Liver (tissue), 3 donors: Measurements from ENCODE around the gene KIF12.

Experiments
- ATF3 ChIP-seq: IDR thresholded peaks from 2 replicates; pipeline ENCODE4 v1.6.1; 2016; ENCODE audit warnings: antibody characterized with exemption
- CTCF ChIP-seq: fragments of 150-350 bp; IDR thresholded peaks from 2 replicates; pipeline ENCODE4 v1.5.1; 2017; ENCODE audit warnings: improper control_type of control experiment, low read depth, low read length; ENCODE audit not compliant: missing input control
- EGR1 ChIP-seq, 2 donors: IDR thresholded peaks; 2 replicates each; pipeline ENCODE4 v1.6.1; 2016 to 2018; ENCODE audit warnings: antibody characterized with exemption in 2 of 2, low read depth in 2 of 2
- FOXA2 ChIP-seq: IDR thresholded peaks from 2 replicates; pipeline ENCODE4 v1.6.1; 2016; ENCODE audit warnings: antibody characterized with exemption
- GABPA ChIP-seq, 2 donors: IDR thresholded peaks in 1 of 2; conservative IDR thresholded peaks in 1 of 2; 2 replicates each; pipeline ENCODE4 v1.6.1; 2016; ENCODE audit warnings: antibody characterized with exemption in 2 of 2, mild to moderate bottlenecking in 1 of 2, moderate library complexity in 1 of 2
- JUND ChIP-seq, 2 donors: IDR thresholded peaks; 2 replicates each; pipeline ENCODE4 v1.6.1; 2016; ENCODE audit warnings: antibody characterized with exemption in 2 of 2
- REST ChIP-seq: IDR thresholded peaks from 2 replicates; pipeline ENCODE4 v1.6.1; 2016; ENCODE audit warnings: antibody characterized with exemption, mild to moderate bottlenecking
- RXRA ChIP-seq, 2 donors: IDR thresholded peaks; 2 replicates each; pipeline ENCODE4 v1.6.1; 2017 to 2018; ENCODE audit warnings: antibody characterized with exemption in 2 of 2, mild to moderate bottlenecking in 1 of 2
- SP1 ChIP-seq: IDR thresholded peaks from 2 replicates; pipeline ENCODE4 v1.6.1; 2018; ENCODE audit warnings: antibody characterized with exemption, mild to moderate bottlenecking
- TAF1 ChIP-seq: conservative IDR thresholded peaks from 2 replicates; pipeline ENCODE4 v1.6.1; 2016; ENCODE audit warnings: antibody characterized with exemption, mild to moderate bottlenecking
- YY1 ChIP-seq: IDR thresholded peaks from 2 replicates; pipeline ENCODE4 v1.6.1; 2016; ENCODE audit warnings: antibody characterized with exemption, mild to moderate bottlenecking
- donor health status: healthy.
- donor health status: healthy.

GRCh38 chr9:114046875-114047274, 52.2 kb downstream of the KIF12 start:
- no peak for TF ChIP-seq CTCF
- TF ChIP-seq JUND (IDR thresholded peaks at IDR 0.05): no peak
- no peak for TF ChIP-seq YY1
- no peak for TF ChIP-seq EGR1 (IDR thresholded peaks at IDR 0.05; ENCODE audit: low read depth in 2 of 2)
- no peak for TF ChIP-seq REST
- no peak for TF ChIP-seq ATF3
- no peak for TF ChIP-seq RXRA (IDR thresholded peaks at IDR 0.05)
- TF ChIP-seq GABPA (IDR thresholded peaks at IDR 0.05 in 1 of 2, conservative IDR thresholded peaks at IDR 0.05 in 1 of 2): no peak
- TF ChIP-seq TAF1: no peak
- TF ChIP-seq FOXA2: no peak
- no peak for TF ChIP-seq SP1
